Measurements from ENCODE around the gene ANXA6. TPM values are rescaled to one million over a fixed set of nuclear protein-coding genes. Genes with fewer than 3 reads are reported as not detected.

Gene ANXA6
- total RNA-seq, 1 donor from 2014 or later: 293 TPM

GRCh38 chr5:151130922-151131891, 26.4 kb downstream of the ANXA6 start:
- DNase-seq (ENCODE audit: low spot score): no peak

- no peak for DNase-seq (ENCODE audit: low spot score)
Measured at GRCh38 chr5:151130235-151130921, 27.2 kb downstream of the ANXA6 start.

- no peak for DNase-seq (ENCODE audit: low spot score)
Measured at GRCh38 chr5:151128817-151129216, 28.8 kb downstream of the ANXA6 start.

- no peak for DNase-seq (ENCODE audit: low spot score)
Measured at GRCh38 chr5:151127926-151128325, 29.7 kb downstream of the ANXA6 start.

- DNase-seq (ENCODE audit: low spot score): peak; percentile 51
Measured at GRCh38 chr5:151126199-151126645, 31.4 kb downstream of the ANXA6 start.

GRCh38 chr5:151125421-151125820, 32.2 kb downstream of the ANXA6 start:
- DNase-seq (ENCODE audit: low spot score): no peak

- no peak for DNase-seq (ENCODE audit: low spot score)
Measured at GRCh38 chr5:151123897-151124751, 33.5 kb downstream of the ANXA6 start.

- no peak for DNase-seq (ENCODE audit: low spot score)
Measured at GRCh38 chr5:151122828-151123227, 34.8 kb downstream of the ANXA6 start.

GRCh38 chr5:151121665-151122064, 35.9 kb downstream of the ANXA6 start:
- no peak for DNase-seq (ENCODE audit: low spot score)

GRCh38 chr5:151121095-151121494, 36.5 kb downstream of the ANXA6 start:
- DNase-seq (ENCODE audit: low spot score): no peak

- no peak for DNase-seq (ENCODE audit: low spot score)
Measured at GRCh38 chr5:151118913-151119575, 38.5 kb downstream of the ANXA6 start.

GRCh38 chr5:151115272-151115905, 42.2 kb downstream of the ANXA6 start:
- DNase-seq (ENCODE audit: low spot score): peak; percentile 73

- no peak for DNase-seq (ENCODE audit: low spot score)
Measured at GRCh38 chr5:151113651-151114050, 43.9 kb downstream of the ANXA6 start.

GRCh38 chr5:151110992-151111391, 46.6 kb downstream of the ANXA6 start:
- no peak for DNase-seq (ENCODE audit: low spot score)

GRCh38 chr5:151110122-151110681, 47.4 kb downstream of the ANXA6 start:
- no peak for DNase-seq (ENCODE audit: low spot score)

- no peak for DNase-seq (ENCODE audit: low spot score)
Measured at GRCh38 chr5:151108566-151108965, 49.0 kb downstream of the ANXA6 start.

GRCh38 chr5:151107738-151108520, 49.6 kb downstream of the ANXA6 start:
- no peak for DNase-seq (ENCODE audit: low spot score)

GRCh38 chr5:151107084-151107483, 50.5 kb downstream of the ANXA6 start:
- DNase-seq (ENCODE audit: low spot score): no peak

GRCh38 chr5:151106509-151106908, 51.1 kb downstream of the ANXA6 start:
- DNase-seq (ENCODE audit: low spot score): no peak
